Activated CD8-positive, alpha-beta T cell treated with anti-CD3 and anti-CD28 coated beads for 36 hours (primary cell): ENCODE data around the gene HHATL. TPM values are rescaled to one million over a fixed set of nuclear protein-coding genes. Genes with fewer than 3 reads are reported as not detected.

Experiments used
- ATAC-seq: fragments of 200-7000 bp; cut with Tn5 transposase; one replicate; pipeline ENCODE4 v1.10.0; 2021; ENCODE audit warnings: mild to moderate bottlenecking, moderate library complexity
- CTCF ChIA-PET: fragments of 350-600 bp; sonication (Branson Sonifier 250); formaldehyde crosslinking; loops from one replicate; lab custom pipeline; 2021; ENCODE audit warnings: antibody characterized with exemption; lab: Charles Lee
- POLR2A ChIA-PET: fragments of 350-600 bp; sonication (Branson Sonifier 250); formaldehyde crosslinking; loops from one replicate; lab custom pipeline; 2021; ENCODE audit warnings: antibody characterized with exemption; lab: Charles Lee
- DNase-seq: peaks from one replicate; pipeline ENCODE4 v3.0.0-alpha.2; 2020
- H3K27ac Mint-ChIP-seq: one replicate; pipeline ENCODE4 v1.8.0; 2021; ENCODE audit warnings: mild to moderate bottlenecking, mixed read lengths
- H3K27me3 Mint-ChIP-seq: one replicate; pipeline ENCODE4 v1.8.0; 2021; ENCODE audit warnings: mixed read lengths
- H3K36me3 Mint-ChIP-seq: one replicate; pipeline ENCODE4 v1.8.0; 2021; ENCODE audit warnings: low read depth, mixed read lengths
- H3K4me1 Mint-ChIP-seq: one replicate; pipeline ENCODE4 v1.8.0; 2021; ENCODE audit warnings: low read depth, mixed read lengths
- H3K4me3 Mint-ChIP-seq: one replicate; pipeline ENCODE4 v1.8.0; 2021; ENCODE audit warnings: mild to moderate bottlenecking, moderate library complexity, mixed read lengths
- H3K9me3 Mint-ChIP-seq: one replicate; pipeline ENCODE4 v1.8.0; 2021; ENCODE audit warnings: mixed read lengths
- CTCF ChIP-seq: fragments of 200-600 bp; IDR thresholded peaks from one replicate; pipeline ENCODE4 v1.8.0; 2022; ENCODE audit warnings: antibody characterized with exemption, mild to moderate bottlenecking
- intact Hi-C: fragments of 100-400 bp; cut with micrococcal nuclease; formaldehyde crosslinking; loops from one replicate; pipeline ENCODE4 v1.10.0; 2022
- total RNA-seq, 2 experiments: library from RNA; stranded (reverse); gene quantifications; one replicate each; pipeline ENCODE4 v1.2.3, GENCODE V29; 2021

HHATL gene
- total RNA-seq, 2 experiments from 2014 or later = not detected

GRCh38 chr3:42745291-42745745, 42.7 kb upstream of the HHATL start:
- Mint-ChIP-seq H3K9me3 (no peaks in the 10 kb centered on the region), H3K4me3 (no peak overlapping the region), H3K4me1 (peaks cover 11% of the 10 kb centered on the region), H3K27me3 (no peaks in the 10 kb centered on the region), H3K36me3 (no peaks in the 10 kb centered on the region), H3K27ac (no peak overlapping the region)
- CTCF ChIA-PET = interaction anchor here (0.6 to 3.1 kb wide), 16 partner anchors 8 to 205 kb away, joined by 3 to 23 read pairs (median 4); partner anchors contain the start of genes SEC22C and ZBTB47
- DNase-seq (no peak), ATAC-seq (no peak)
- intact Hi-C loops = loop anchor here (10.0 kb wide), 1 partner anchor 161 kb away; the partner anchor contains the start of gene SEC22C
- POLR2A ChIA-PET = interaction anchor here (0.9 to 2.1 kb wide), 2 partner anchors 33 to 163 kb away, joined by 3 to 6 read pairs; partner anchors contain the start of gene SEC22C
- TF ChIP-seq CTCF = no peak

- POLR2A ChIA-PET = no interaction called here
- DNase-seq (no peak), ATAC-seq (no peak)
- no peak for TF ChIP-seq CTCF
- Mint-ChIP-seq H3K4me1 (peaks cover 11% of the 10 kb centered on the region), H3K27me3 (no peaks in the 10 kb centered on the region), H3K4me3 (no peak overlapping the region), H3K9me3 (no peaks in the 10 kb centered on the region), H3K27ac (no peak overlapping the region), H3K36me3 (no peaks in the 10 kb centered on the region)
- intact Hi-C loops = loop anchor here (10.0 kb wide), 1 partner anchor 159 kb away; the partner anchor contains the start of gene SEC22C
- CTCF ChIA-PET = interaction anchor here (0.6 to 3.1 kb wide), 17 partner anchors 8 to 262 kb away, joined by 3 to 23 read pairs (median 5); partner anchors contain the start of gene SEC22C
Observed at GRCh38 chr3:42743204-42743995, 40.8 kb upstream of the HHATL start.

- Mint-ChIP-seq H3K4me3 (no peak overlapping the region), H3K36me3 (no peaks in the 10 kb centered on the region), H3K9me3 (no peaks in the 10 kb centered on the region), H3K27ac (no peak overlapping the region), H3K4me1 (peaks cover 5% of the 10 kb centered on the region), H3K27me3 (no peaks in the 10 kb centered on the region)
- TF ChIP-seq CTCF = no peak
- ChIA-PET CTCF (interaction anchor here (0.6 to 3.1 kb wide), 5 partner anchors 9 to 197 kb away, joined by 3 to 10 read pairs (median 4); partner anchors contain the start of gene SEC22C), POLR2A (no interaction called here)
- DNase-seq (no peak), ATAC-seq (no peak)
- intact Hi-C loops = loop anchor here (10.0 kb wide), 1 partner anchor 158 kb away; the partner anchor contains the start of gene SEC22C
Observed at GRCh38 chr3:42742688-42743087, 40.1 kb upstream of the HHATL start.

- ChIA-PET POLR2A (no interaction called here), CTCF (interaction anchor here (0.7 to 1.4 kb wide), 3 partner anchors 9 to 196 kb away, joined by 3 to 4 read pairs (median 4); no protein-coding TSS in a partner anchor)
- no peak for DNase-seq
- peaks cover under 1% of the 10 kb centered on the region for H3K4me1 Mint-ChIP-seq
- H3K9me3 Mint-ChIP-seq = no peaks in the 10 kb centered on the region
- no peak overlapping the region for H3K27ac Mint-ChIP-seq
- intact Hi-C loops = loop anchor here (10.0 kb wide), 1 partner anchor 157 kb away; the partner anchor contains the start of gene SEC22C
- no peaks in the 10 kb centered on the region for H3K27me3 Mint-ChIP-seq
- TF ChIP-seq CTCF = no peak
- ATAC-seq = no peak
- H3K4me3 Mint-ChIP-seq = no peak overlapping the region
- no peaks in the 10 kb centered on the region for H3K36me3 Mint-ChIP-seq
Observed at GRCh38 chr3:42742259-42742658, 39.7 kb upstream of the HHATL start.
